GM12878 (cell line): Measurements from ENCODE around the gene PLA2G6. TPM values are rescaled to one million over a fixed set of nuclear protein-coding genes. Genes with fewer than 3 reads are reported as not detected.
A peak's percentile ranks its signal among the peaks of the same experiment; 100 is the strongest.

Source experiments
- ATAC-seq: fragments of 200-7000 bp; cut with Tn5 transposase; 3 replicates; pipeline ENCODE4 v1.9.1; 2020; ENCODE audit warnings: mild to moderate bottlenecking, moderate library complexity
- BruUV-seq: library from RNA; stranded (reverse); fragments of 400-500 nt; replicated peaks from 2 replicates; lab custom pipeline; 2021; lab: Mats Ljungman, UMichigan
- CTCF ChIA-PET: fragments of 300-600 bp; sonication (Branson Sonifier 250); formaldehyde crosslinking; extraction: SDS; loops from one replicate; lab custom pipeline; 2021; ENCODE audit warnings: inconsistent platforms; lab: Yijun Ruan, JAX
- POLR2A ChIA-PET: fragments of 350-600 bp; formaldehyde crosslinking; extraction: SDS; loops from one replicate; lab custom pipeline; 2021; ENCODE audit warnings: inconsistent platforms; lab: Charles Lee
- RAD21 ChIA-PET: fragments of 300-600 bp; sonication (Branson Sonifier 250); formaldehyde crosslinking; loops from one replicate; lab custom pipeline; 2023; ENCODE audit warnings: antibody characterized with exemption; ENCODE audit not compliant: unreplicated experiment; lab: Charles Lee
- SMC1A ChIA-PET: fragments of 300-600 bp; sonication (Branson Sonifier 250); formaldehyde crosslinking; loops from one replicate; lab custom pipeline; 2023; ENCODE audit not compliant: unreplicated experiment, uncharacterized antibody; lab: Charles Lee
- DNase-seq: peaks from one replicate; pipeline ENCODE4 v3.0.0-alpha.2; 2011; ENCODE audit warnings: low read depth, low spot score
- FAIRE-seq: peaks from 3 replicates; lab custom pipeline; 2011; peaks lifted over from hg19 to GRCh38; lab: Jason Lieb, UNC
- H2AFZ ChIP-seq: 2 replicates; pipeline ENCODE4 v1.6.0; 2011; ENCODE audit warnings: low read depth, low read length, control low read depth; ENCODE audit not compliant: control insufficient read depth
- H3K27ac ChIP-seq: 2 replicates; pipeline ENCODE4 v1.5.1; 2011; ENCODE audit warnings: control low read depth; ENCODE audit not compliant: control insufficient read depth, insufficient read depth
- H3K27me3 ChIP-seq, 2 experiments: replicated peaks in 1 of 2; 2 replicates each; pipeline versions ENCODE4 v1.6.0 to v1.6.1; 2011; ENCODE audit warnings: low read length in 1 of 2; ENCODE audit not compliant: control insufficient read depth in 2 of 2, insufficient read depth in 2 of 2
- H3K36me3 ChIP-seq, 2 experiments: 2 replicates each; pipeline ENCODE4 v1.5.1; 2011; ENCODE audit warnings: low read length in 1 of 2; ENCODE audit not compliant: control insufficient read depth in 2 of 2, insufficient read depth in 2 of 2
- H3K4me1 ChIP-seq: 2 replicates; pipeline ENCODE4 v1.6.1; 2011; ENCODE audit warnings: mild to moderate bottlenecking, low read length, moderate library complexity, mixed read lengths; ENCODE audit not compliant: control insufficient read depth, insufficient read depth
- H3K4me2 ChIP-seq: 2 replicates; pipeline ENCODE4 v1.6.0; 2011; ENCODE audit warnings: control low read depth; ENCODE audit not compliant: control insufficient read depth, insufficient read depth
- H3K4me3 ChIP-seq: fragments of 200-600 bp; sonication (generic); 2 replicates; pipeline ENCODE4 v1.5.1; 2016
- H3K79me2 ChIP-seq: 2 replicates; pipeline ENCODE4 v1.6.0; 2011; ENCODE audit warnings: low read length; ENCODE audit not compliant: control insufficient read depth, insufficient read depth
- H3K9ac ChIP-seq: 2 replicates; pipeline ENCODE4 v1.8.0; 2011; ENCODE audit warnings: low read length, control low read depth, mixed read lengths; ENCODE audit not compliant: control insufficient read depth, insufficient read depth
- H3K9me3 ChIP-seq: replicated peaks from 3 replicates; pipeline ENCODE4 v1.5.1; 2011; ENCODE audit warnings: mild to moderate bottlenecking, low read length; ENCODE audit not compliant: control insufficient read depth, insufficient read depth
- H4K20me1 ChIP-seq: 2 replicates; pipeline ENCODE4 v1.6.0; 2011; ENCODE audit not compliant: control insufficient read depth, insufficient read depth
- ASH2L ChIP-seq: fragments of 300-600, 200-600 bp; sonication (generic); IDR thresholded peaks from 2 replicates; pipeline ENCODE4 v1.6.1; 2017; ENCODE audit warnings: low read depth, mild to moderate bottlenecking, borderline replicate concordance
- IKZF2 ChIP-seq, 2 experiments: fragments of 450-650 bp; IDR thresholded peaks; 2 replicates each; pipeline ENCODE4 v1.6.1; 2017; ENCODE audit warnings: mild to moderate bottlenecking in 2 of 2, moderate library complexity in 2 of 2
- IRF4 ChIP-seq: IDR thresholded peaks from 2 replicates; pipeline ENCODE4 v1.6.1; 2011; ENCODE audit warnings: low read depth, low read length
- PML ChIP-seq: IDR thresholded peaks from 2 replicates; pipeline ENCODE4 v1.6.1; 2012; ENCODE audit warnings: low read length, inconsistent platforms
- RUNX3 ChIP-seq: IDR thresholded peaks from 2 replicates; pipeline ENCODE4 v1.6.1; 2012; ENCODE audit warnings: low read length, inconsistent platforms
- STAT1 ChIP-seq: fragments of 450-650 bp; conservative IDR thresholded peaks from 2 replicates; pipeline ENCODE4 v1.6.1; 2014; ENCODE audit warnings: antibody characterized with exemption, mild to moderate bottlenecking
- STAT3 ChIP-seq: IDR thresholded peaks from 2 replicates; pipeline ENCODE4 v1.6.1; 2011; ENCODE audit warnings: low read depth, low read length, improper control_type of control experiment
- TAF1 ChIP-seq: IDR thresholded peaks from 2 replicates; pipeline ENCODE4 v1.6.1; 2011; ENCODE audit warnings: mild to moderate bottlenecking, low read depth, low read length, borderline replicate concordance
- TBL1XR1 ChIP-seq: IDR thresholded peaks from 2 replicates; pipeline ENCODE4 v1.6.1; 2012; ENCODE audit warnings: low read depth, low read length, improper control_type of control experiment
- TCF7 ChIP-seq: IDR thresholded peaks from 2 replicates; pipeline ENCODE4 v1.6.1; 2014; ENCODE audit warnings: antibody characterized with exemption, borderline replicate concordance
- YY1 ChIP-seq: IDR thresholded peaks from 2 replicates; pipeline ENCODE4 v1.6.1; 2011; ENCODE audit warnings: low read depth, mild to moderate bottlenecking, low read length
- ZNF687 ChIP-seq: fragments of 450-650 bp; IDR thresholded peaks from 2 replicates; pipeline ENCODE4 v1.6.1; 2017; ENCODE audit warnings: mild to moderate bottlenecking, moderate library complexity
- WGBS: methylation state at CpG from one replicate; pipeline ENCODE4 v1.1.6; 2016; ENCODE audit warnings: low lambda C conversion rate; ENCODE audit not compliant: insufficient replicate concordance, insufficient coverage; ENCODE audit errors: missing lambda C conversion rate; 5-methylcytosine and 5-hydroxymethylcytosine counted together
- in situ Hi-C: fragments of 300-500 bp; cut with MboI; formaldehyde crosslinking; loops from 9 replicates; pipeline ENCODE4 v1.14.3; 2018; ENCODE audit warnings: mixed read lengths
- intact Hi-C: fragments of 100-400 bp; cut with micrococcal nuclease; formaldehyde crosslinking; loops from one replicate; pipeline ENCODE4 v1.14.2; 2022; ENCODE audit not compliant: unreplicated experiment
- polyA plus RNA-seq, 11 experiments: library from polyadenylated mRNA; depleted of rRNA in 4 of 11; unstranded in 6 of 11; stranded (reverse) in 5 of 11; fragments of >200 nt; fragmentation: Nextera tagmentation in 4 of 11; fragmentation: Illumina TruSeq in 1 of 11; extraction: Ambion mirVana in 4 of 11; extraction: Trizol in 1 of 11; gene quantifications; 1 replicate in 1 of 11; 2 replicates in 10 of 11; pipeline versions ENCODE4 v1.2.1 to v1.2.3, GENCODE V29; 2011 to 2016; ENCODE audit warnings: inconsistent platforms in 2 of 11, missing spikeins in 2 of 11, low read depth in 1 of 11
- total RNA-seq, 4 experiments: library from RNA; depleted of rRNA in 3 of 4; stranded (reverse); fragments of >200 nt in 3 of 4; fragmentation: Illumina TruSeq in 1 of 4; extraction: Trizol in 1 of 4; gene quantifications; 2 replicates each; pipeline versions ENCODE4 v1.2.1 to v1.2.3, GENCODE V29; 2013 to 2021

PLA2G6 gene
- total and polyA plus RNA-seq, 10 of the 15 experiments (the other 5 are each of a cell fraction or from before 2014, with no cell fraction given), result 0.15 to 42.2 (median 15.8) TPM

DNA sequence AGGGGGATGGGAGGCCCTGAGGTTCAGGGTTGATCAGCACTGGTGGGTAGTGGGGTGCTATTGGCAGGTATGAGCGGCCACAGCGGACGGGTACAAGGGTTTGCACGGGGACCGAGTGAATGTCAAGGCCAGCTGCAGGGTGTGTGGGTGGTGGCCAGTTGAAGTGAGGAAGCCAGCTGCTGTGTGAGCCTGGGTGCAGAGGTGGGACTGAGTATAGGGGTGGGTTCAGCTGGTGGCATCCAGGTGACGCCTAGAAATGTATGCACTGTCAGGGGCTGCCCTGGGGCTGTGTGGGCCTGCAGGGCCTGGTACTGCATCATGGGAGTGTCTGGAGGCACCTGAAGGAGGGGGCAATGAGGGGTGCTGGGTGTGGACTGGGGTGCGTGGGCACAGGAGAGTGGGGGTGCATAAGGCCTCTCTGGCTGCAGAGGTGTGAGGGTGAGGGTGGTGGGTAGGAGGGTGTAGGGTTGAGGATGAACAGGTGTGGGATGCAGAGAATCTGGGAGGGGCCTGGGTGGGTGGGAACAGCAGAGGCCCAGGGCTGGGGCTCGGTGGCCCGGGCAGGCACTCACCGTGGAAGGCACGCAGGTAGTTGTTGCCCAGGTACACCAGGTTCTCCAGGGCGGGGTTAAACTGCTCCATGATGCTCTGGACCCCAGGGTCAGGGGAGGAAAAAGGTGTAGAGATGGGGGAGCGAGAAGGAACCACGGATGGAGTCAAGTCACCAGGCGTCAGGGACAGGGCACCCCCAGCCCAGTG, 72.9 kb downstream of the PLA2G6 start:
- intact Hi-C loops, result no loop called here
- BruUV-seq, result no TSS peak
- no peaks in the 10 kb centered on the region for H3K9me3 ChIP-seq
- FAIRE-seq (no peak), ATAC-seq (peak; percentile 43), DNase-seq (no peak)
- H3K36me3 ChIP-seq, result no peaks in the 10 kb centered on the region
- CTCF ChIA-PET, result interaction anchor here (3.1 kb wide), 1 partner anchor 56 kb away, joined by 10 read pairs; no protein-coding TSS in a partner anchor
- RAD21 ChIA-PET, result no interaction called here
- no peak overlapping the region for H3K27ac ChIP-seq
- no peaks in the 10 kb centered on the region for H3K4me1 ChIP-seq
- 71% methylated on average over 15 of the region's 15 CpGs for WGBS
- H4K20me1 ChIP-seq, result no peaks in the 10 kb centered on the region
- H3K27me3 ChIP-seq, result no peaks in the 10 kb centered on the region
- POLR2A ChIA-PET, result interaction anchor here (0.6 kb wide), 1 partner anchor 63 kb away, joined by 3 read pairs; no protein-coding TSS in a partner anchor
- H3K9ac ChIP-seq, result no peak overlapping the region
- SMC1A ChIA-PET, result no interaction called here
- in situ Hi-C loops, result no loop called here
- TF ChIP-seq TAF1 (no peak), PML (no peak), RUNX3 (no peak), STAT3 (no peak), TCF7 (no peak), ZNF687 (no peak), IKZF2 (IDR thresholded peaks at IDR 0.05) (no peak), YY1 (no peak), IRF4 (no peak), STAT1 (no peak), TBL1XR1 (no peak), ASH2L (no peak)
- H3K79me2 ChIP-seq, result no peaks in the 10 kb centered on the region
- H3K4me2 ChIP-seq, result no peak overlapping the region
- no peak overlapping the region for H2AFZ ChIP-seq
- no peak overlapping the region for H3K4me3 ChIP-seq
